ENCODE measurements around the gene GCC1.

The GCC1 gene

GRCh38 chr7:127585044-127585953 is at the start of gene GCC1:
GCC1 (minus strand) TSS chr7:127585596; CDS start chr7:127585182, 414 bp downstream.
- H3K9me3 Mint-ChIP-seq (ENCODE audit: low read depth) = no peaks in the 10 kb centered on the region
- H3K4me3 Mint-ChIP-seq = peak within 1 kb of the TSS; percentile 91
- no peaks in the 10 kb centered on the region for H3K27me3 Mint-ChIP-seq
- H3K27ac Mint-ChIP-seq = peak within 1 kb of the TSS; percentile 81
- peaks cover 6% of the 10 kb centered on the region for H3K36me3 Mint-ChIP-seq
- peaks cover 77% of the 10 kb centered on the region for H3K4me1 Mint-ChIP-seq (ENCODE audit: low read depth)

DNA sequence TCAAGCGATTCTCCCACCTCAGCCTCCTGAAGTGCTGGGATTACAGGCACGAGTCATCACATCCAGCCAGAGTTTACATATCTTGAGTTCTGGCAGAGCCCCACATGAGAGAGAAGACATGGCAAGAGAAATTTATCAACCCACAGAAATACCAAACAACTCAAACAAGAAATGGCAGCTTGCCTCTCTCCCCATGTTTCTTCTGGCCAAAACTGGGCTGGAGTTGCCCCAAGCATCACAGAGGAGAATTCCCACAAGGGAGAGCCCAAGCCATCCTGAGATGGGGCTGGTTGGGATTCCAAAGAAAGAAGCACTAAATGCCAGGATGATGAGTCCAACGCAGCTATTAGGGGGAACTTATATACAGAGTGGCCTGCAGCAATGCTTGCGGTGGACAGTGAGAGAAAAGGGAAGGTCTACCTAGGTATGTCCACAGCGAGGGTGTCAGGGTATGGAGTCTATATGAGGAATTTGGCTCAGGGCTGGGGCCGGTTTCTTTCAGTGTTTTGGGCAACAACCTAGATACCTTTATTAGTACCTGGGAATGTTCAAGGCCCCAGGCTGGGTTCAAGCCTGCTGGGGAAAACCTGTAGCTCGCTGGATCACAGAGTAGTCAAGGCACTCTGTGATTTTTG is 47.0 kb upstream of the GCC1 start:
- H3K4me3 Mint-ChIP-seq = no peak overlapping the region
- H3K4me1 Mint-ChIP-seq (ENCODE audit: low read depth) = peaks cover 2% of the 10 kb centered on the region
- H3K27me3 Mint-ChIP-seq = peaks cover 14% of the 10 kb centered on the region
- H3K36me3 Mint-ChIP-seq = peaks cover 4% of the 10 kb centered on the region
- H3K9me3 Mint-ChIP-seq (ENCODE audit: low read depth) = no peaks in the 10 kb centered on the region
- H3K27ac Mint-ChIP-seq = no peak overlapping the region

GRCh38 chr7:127629268-127629854 is 44.0 kb upstream of the GCC1 start:
- H3K9me3 Mint-ChIP-seq (ENCODE audit: low read depth) = no peaks in the 10 kb centered on the region
- H3K36me3 Mint-ChIP-seq = peaks cover 2% of the 10 kb centered on the region
- H3K4me3 Mint-ChIP-seq = no peak overlapping the region
- H3K4me1 Mint-ChIP-seq (ENCODE audit: low read depth) = no peaks in the 10 kb centered on the region
- H3K27me3 Mint-ChIP-seq = peaks cover 8% of the 10 kb centered on the region
- H3K27ac Mint-ChIP-seq = no peak overlapping the region

- Mint-ChIP-seq H3K27me3 (peaks cover 8% of the 10 kb centered on the region), H3K9me3 (ENCODE audit: low read depth) (no peaks in the 10 kb centered on the region), H3K36me3 (no peaks in the 10 kb centered on the region), H3K4me1 (ENCODE audit: low read depth) (no peaks in the 10 kb centered on the region), H3K27ac (no peak overlapping the region), H3K4me3 (no peak overlapping the region)
These were observed 43.0 kb upstream of the GCC1 start for GRCh38 chr7:127628445-127628844.

DNA sequence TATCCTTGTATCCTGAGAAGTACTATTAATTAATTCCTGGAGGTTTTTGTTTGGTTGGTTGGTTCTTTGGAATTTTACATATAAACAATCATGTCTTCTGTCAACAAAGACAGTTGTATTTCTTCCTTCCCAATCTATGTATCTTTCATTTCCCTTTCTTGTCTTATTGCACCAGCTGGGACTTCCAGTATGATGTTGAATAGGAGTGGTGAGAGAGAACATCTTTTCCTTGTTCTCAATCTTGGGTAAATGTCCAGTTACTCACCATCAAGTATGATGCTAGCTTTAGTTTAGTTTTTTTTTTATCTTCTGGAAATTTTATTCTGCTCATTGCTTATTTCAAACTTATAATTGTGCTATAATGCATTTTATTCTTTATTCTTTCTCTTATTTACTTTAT is 39.9 kb upstream of the GCC1 start:
- Mint-ChIP-seq H3K9me3 (ENCODE audit: low read depth) (no peaks in the 10 kb centered on the region), H3K4me3 (no peak overlapping the region), H3K36me3 (no peaks in the 10 kb centered on the region), H3K4me1 (ENCODE audit: low read depth) (peaks cover 6% of the 10 kb centered on the region), H3K27me3 (peaks cover 13% of the 10 kb centered on the region), H3K27ac (no peak overlapping the region)

GRCh38 chr7:127620406-127621233 is 35.2 kb upstream of the GCC1 start:
- Mint-ChIP-seq H3K27ac (no peak overlapping the region), H3K36me3 (no peaks in the 10 kb centered on the region), H3K4me3 (no peak overlapping the region), H3K4me1 (ENCODE audit: low read depth) (peaks cover 6% of the 10 kb centered on the region), H3K9me3 (ENCODE audit: low read depth) (no peaks in the 10 kb centered on the region), H3K27me3 (peaks cover 21% of the 10 kb centered on the region)

- Mint-ChIP-seq H3K4me1 (ENCODE audit: low read depth) (peaks cover 6% of the 10 kb centered on the region), H3K27ac (no peak overlapping the region), H3K9me3 (ENCODE audit: low read depth) (no peaks in the 10 kb centered on the region), H3K36me3 (no peaks in the 10 kb centered on the region), H3K27me3 (peaks cover 21% of the 10 kb centered on the region), H3K4me3 (no peak overlapping the region)
These were observed 34.4 kb upstream of the GCC1 start for GRCh38 chr7:127619681-127620405.

- peaks cover 6% of the 10 kb centered on the region for H3K4me1 Mint-ChIP-seq (ENCODE audit: low read depth)
- H3K9me3 Mint-ChIP-seq (ENCODE audit: low read depth) = no peaks in the 10 kb centered on the region
- peaks cover 23% of the 10 kb centered on the region for H3K27me3 Mint-ChIP-seq
- H3K4me3 Mint-ChIP-seq = no peak overlapping the region
- H3K27ac Mint-ChIP-seq = no peak overlapping the region
- no peaks in the 10 kb centered on the region for H3K36me3 Mint-ChIP-seq
These were observed 33.4 kb upstream of the GCC1 start for GRCh38 chr7:127618775-127619174.

- peaks cover 6% of the 10 kb centered on the region for H3K4me1 Mint-ChIP-seq (ENCODE audit: low read depth)
- no peak within 1 kb of the TSS for H3K27ac Mint-ChIP-seq
- H3K27me3 Mint-ChIP-seq = peaks cover 20% of the 10 kb centered on the region
- no peak within 1 kb of the TSS for H3K4me3 Mint-ChIP-seq
- no peaks in the 10 kb centered on the region for H3K36me3 Mint-ChIP-seq
- no peaks in the 10 kb centered on the region for H3K9me3 Mint-ChIP-seq (ENCODE audit: low read depth)
These were observed 32.6 kb upstream of the GCC1 start, which contains the start of gene PAX4 for GRCh38 chr7:127618042-127618441. PAX4 (minus strand) TSS chr7:127618142; CDS start chr7:127615928, 2,214 bp downstream.

DNA sequence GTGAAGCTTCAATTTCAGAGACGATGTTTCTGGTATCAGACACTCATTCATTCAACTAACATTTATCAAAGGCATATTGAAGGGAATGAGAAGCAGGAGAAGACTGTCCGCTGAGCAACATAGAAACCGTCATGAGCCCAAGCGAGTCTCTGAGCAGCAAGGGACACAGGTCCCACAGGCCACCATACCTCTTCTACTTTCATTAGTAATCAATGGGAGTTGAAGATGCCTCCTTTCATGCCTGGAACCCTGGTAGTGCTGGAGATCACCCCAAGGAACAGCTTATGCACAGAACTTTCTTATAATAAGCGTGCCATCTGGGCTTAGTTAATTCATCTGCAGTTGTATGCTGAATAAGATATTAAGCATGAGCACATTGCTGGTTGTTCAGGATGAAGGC is 31.3 kb upstream of the GCC1 start:
- H3K27ac Mint-ChIP-seq = no peak overlapping the region
- no peaks in the 10 kb centered on the region for H3K36me3 Mint-ChIP-seq
- H3K27me3 Mint-ChIP-seq = peaks cover 16% of the 10 kb centered on the region
- H3K9me3 Mint-ChIP-seq (ENCODE audit: low read depth) = no peaks in the 10 kb centered on the region
- H3K4me3 Mint-ChIP-seq = no peak overlapping the region
- peaks cover 6% of the 10 kb centered on the region for H3K4me1 Mint-ChIP-seq (ENCODE audit: low read depth)

GRCh38 chr7:127612263-127612662 is 26.9 kb upstream of the GCC1 start:
- peaks cover 5% of the 10 kb centered on the region for H3K27me3 Mint-ChIP-seq
- no peak overlapping the region for H3K4me3 Mint-ChIP-seq
- H3K27ac Mint-ChIP-seq = no peak overlapping the region
- H3K36me3 Mint-ChIP-seq = no peaks in the 10 kb centered on the region
- H3K9me3 Mint-ChIP-seq (ENCODE audit: low read depth) = no peaks in the 10 kb centered on the region
- no peaks in the 10 kb centered on the region for H3K4me1 Mint-ChIP-seq (ENCODE audit: low read depth)

GRCh38 chr7:127609297-127609696 is 23.9 kb upstream of the GCC1 start:
- no peak overlapping the region for H3K4me3 Mint-ChIP-seq
- H3K27me3 Mint-ChIP-seq = peaks cover 4% of the 10 kb centered on the region
- no peak overlapping the region for H3K27ac Mint-ChIP-seq
- no peaks in the 10 kb centered on the region for H3K9me3 Mint-ChIP-seq (ENCODE audit: low read depth)
- no peaks in the 10 kb centered on the region for H3K36me3 Mint-ChIP-seq
- H3K4me1 Mint-ChIP-seq (ENCODE audit: low read depth) = no peaks in the 10 kb centered on the region

GRCh38 chr7:127608446-127608845 is 23.1 kb upstream of the GCC1 start:
- no peaks in the 10 kb centered on the region for H3K4me1 Mint-ChIP-seq (ENCODE audit: low read depth)
- no peak overlapping the region for H3K4me3 Mint-ChIP-seq
- peaks cover 4% of the 10 kb centered on the region for H3K27me3 Mint-ChIP-seq
- H3K9me3 Mint-ChIP-seq (ENCODE audit: low read depth) = no peaks in the 10 kb centered on the region
- H3K36me3 Mint-ChIP-seq = no peaks in the 10 kb centered on the region
- no peak overlapping the region for H3K27ac Mint-ChIP-seq

DNA sequence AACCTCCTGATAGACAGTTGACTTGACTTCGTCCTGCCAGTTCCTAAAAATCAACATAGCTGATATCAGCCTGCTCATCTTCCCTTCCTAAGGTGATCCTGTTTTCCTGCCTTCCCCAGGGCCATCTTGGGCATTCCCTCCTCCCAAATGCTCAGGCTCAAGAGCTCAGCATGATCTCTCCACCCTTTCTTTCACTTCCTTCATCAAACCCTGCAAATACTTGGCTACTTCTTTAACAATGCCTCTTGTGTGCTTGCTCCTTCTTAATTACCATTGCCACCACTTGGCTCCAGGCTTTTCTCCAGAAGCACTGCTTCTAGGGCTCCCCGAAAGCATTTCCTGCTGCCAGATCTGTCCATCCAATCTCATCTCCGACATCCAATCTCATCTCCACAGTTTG is 15.5 kb upstream of the GCC1 start:
- H3K36me3 Mint-ChIP-seq = peaks cover 5% of the 10 kb centered on the region
- H3K4me3 Mint-ChIP-seq = no peak overlapping the region
- no peaks in the 10 kb centered on the region for H3K4me1 Mint-ChIP-seq (ENCODE audit: low read depth)
- H3K27ac Mint-ChIP-seq = no peak overlapping the region
- peaks cover 1% of the 10 kb centered on the region for H3K27me3 Mint-ChIP-seq
- H3K9me3 Mint-ChIP-seq (ENCODE audit: low read depth) = no peaks in the 10 kb centered on the region
